ENCODE data around the gene BFSP2.

Gene BFSP2

DNA sequence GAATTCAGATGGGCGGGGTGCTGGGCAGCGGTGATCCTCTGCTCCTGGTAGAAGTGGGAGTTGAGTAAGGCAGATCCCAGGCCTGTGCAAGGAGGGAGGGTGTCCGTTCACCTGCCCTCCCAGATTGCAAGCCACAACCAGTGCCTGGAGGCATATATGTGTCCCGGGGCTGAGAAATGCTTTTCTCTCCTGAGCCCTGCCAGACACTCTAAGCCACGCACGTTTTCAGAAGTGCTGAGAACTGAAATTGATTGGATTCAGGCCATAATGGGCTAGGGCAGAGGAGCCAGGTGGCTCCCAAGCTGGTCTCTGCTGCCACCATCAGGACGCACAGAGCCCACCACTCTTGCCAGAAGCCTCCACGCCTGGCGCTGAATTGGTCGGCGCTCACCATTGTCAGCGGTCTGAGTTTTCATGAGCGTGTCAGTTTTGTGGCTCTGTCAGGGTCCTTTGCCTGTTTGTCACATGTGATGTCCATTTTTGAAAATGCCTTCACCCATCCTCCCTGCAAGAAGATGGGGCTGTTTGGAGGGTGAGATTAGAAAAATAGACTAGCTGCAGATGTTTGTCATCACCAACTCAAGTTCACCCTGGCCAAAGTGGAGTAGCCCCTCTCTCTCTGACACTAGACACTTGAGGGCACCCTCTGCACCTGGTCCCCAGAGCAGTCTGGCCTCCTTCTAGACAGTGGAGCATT, 15.4 kb upstream of the BFSP2 start:
- CTCF ChIA-PET: interaction anchor here (0.7 to 24.0 kb wide), 13 partner anchors 8 to 661 kb away, joined by 3 to 297 read pairs (median 3); partner anchors contain the start of gene TMEM108
- H3K4me3 ChIP-seq (ENCODE audit: low read depth, low read length): no peak overlapping the region
- peak; percentile 89 for TF ChIP-seq CTCF (IDR thresholded peaks at IDR 0.05; ENCODE audit: insufficient read depth, low read length, missing control alignments)
- POLR2A ChIA-PET: no interaction called here
- DNase-seq (ENCODE audit: low read depth, low spot score): no peak

DNA sequence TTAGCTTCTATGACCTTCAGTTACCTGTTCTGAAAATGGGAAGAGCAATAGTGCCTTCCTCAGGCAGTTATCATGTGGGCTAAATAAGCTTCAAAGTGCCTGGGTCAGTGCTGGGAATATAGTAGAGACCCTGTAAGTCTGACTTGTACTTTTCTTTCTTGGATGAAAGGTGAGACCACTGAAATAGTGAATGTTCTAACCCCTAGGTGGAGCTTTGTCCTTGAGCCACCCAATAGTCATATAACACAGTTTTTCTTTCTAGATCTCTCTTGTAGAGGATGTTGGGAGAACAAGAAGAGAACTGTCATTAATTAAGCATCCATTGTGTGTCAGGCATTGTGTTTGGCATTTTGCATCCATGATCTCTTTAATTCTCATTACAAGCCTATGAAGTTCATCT, 13.0 kb upstream of the BFSP2 start:
- DNase-seq (ENCODE audit: low read depth, low spot score): no peak

GRCh38 chr3:133387341-133387740, 12.5 kb upstream of the BFSP2 start:
- ChIA-PET POLR2A (no interaction called here), CTCF (interaction anchor here (0.5 to 24.0 kb wide), 9 partner anchors 8 to 661 kb away, joined by 3 to 297 read pairs (median 4); partner anchors contain the start of gene TMEM108)
- H3K4me3 ChIP-seq (ENCODE audit: low read depth, low read length): no peak overlapping the region
- TF ChIP-seq CTCF (IDR thresholded peaks at IDR 0.05; ENCODE audit: insufficient read depth, low read length, missing control alignments): no peak
- DNase-seq (ENCODE audit: low read depth, low spot score): no peak

More for the DNA sequence above, 13.0 kb upstream of the BFSP2 start:
- ChIA-PET CTCF (interaction anchor here (0.8 to 24.0 kb wide), 8 partner anchors 9 to 660 kb away, joined by 3 to 297 read pairs (median 4); partner anchors contain the start of gene TMEM108), POLR2A (no interaction called here)
- TF ChIP-seq CTCF (IDR thresholded peaks at IDR 0.05; ENCODE audit: insufficient read depth, low read length, missing control alignments): no peak
- H3K4me3 ChIP-seq (ENCODE audit: low read depth, low read length): no peak overlapping the region

- no peak for DNase-seq (ENCODE audit: low read depth, low spot score)
- ChIA-PET POLR2A (no interaction called here), CTCF (interaction anchor here (0.7 to 24.0 kb wide), 4 partner anchors 8 to 661 kb away, joined by 3 to 297 read pairs (median 14); partner anchors contain the start of gene TMEM108)
- H3K4me3 ChIP-seq (ENCODE audit: low read depth, low read length): no peak overlapping the region
- no peak for TF ChIP-seq CTCF (IDR thresholded peaks at IDR 0.05; ENCODE audit: insufficient read depth, low read length, missing control alignments)
Observed at GRCh38 chr3:133388696-133389395, 11.0 kb upstream of the BFSP2 start.

DNA sequence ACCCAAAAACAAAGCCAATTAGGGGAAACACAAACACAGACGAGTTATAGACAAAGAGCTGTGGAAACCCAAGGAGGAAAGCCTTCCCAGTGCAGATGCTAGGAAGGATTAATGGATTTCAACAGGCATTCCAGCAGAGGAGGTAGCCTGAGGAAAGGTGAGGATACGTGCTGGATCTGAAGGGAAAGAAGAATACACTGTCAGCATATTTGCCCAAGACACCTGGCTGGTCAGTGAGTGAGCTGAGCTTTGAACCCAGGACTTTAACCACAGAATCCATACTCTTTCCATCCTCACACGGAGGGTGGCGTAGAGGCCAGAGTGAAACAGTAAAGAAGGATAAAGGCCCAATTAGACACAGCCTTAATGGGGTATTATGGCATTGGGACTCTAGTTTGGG, 9.1 kb upstream of the BFSP2 start:
- no peak overlapping the region for H3K4me3 ChIP-seq (ENCODE audit: low read depth, low read length)
- CTCF ChIA-PET: interaction anchor here (0.9 to 24.0 kb wide), 5 partner anchors 8 to 664 kb away, joined by 3 to 297 read pairs (median 6); partner anchors contain the start of gene TMEM108
- TF ChIP-seq CTCF (IDR thresholded peaks at IDR 0.05; ENCODE audit: insufficient read depth, low read length, missing control alignments): no peak
- DNase-seq (ENCODE audit: low read depth, low spot score): no peak
- POLR2A ChIA-PET: no interaction called here

DNA sequence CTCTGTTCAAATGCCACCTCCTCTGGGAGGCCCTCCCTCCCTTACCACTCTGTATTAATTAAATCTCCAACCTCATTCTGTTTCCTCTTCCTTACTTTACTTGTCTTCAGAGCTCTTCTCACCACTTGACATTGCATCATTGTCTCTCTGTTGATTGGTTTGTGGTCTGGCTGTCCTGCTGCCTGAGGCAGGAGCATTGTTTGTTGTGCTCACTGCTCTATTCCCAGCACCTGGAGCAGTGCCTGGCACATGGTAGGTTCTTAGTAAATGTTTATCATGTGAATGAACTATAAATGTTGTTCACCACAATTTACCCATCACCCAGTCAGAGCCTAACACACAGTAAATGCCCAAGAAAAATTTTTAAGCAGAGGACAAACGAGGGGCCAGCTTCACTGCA, 6.7 kb upstream of the BFSP2 start:
- POLR2A ChIA-PET: no interaction called here
- DNase-seq (ENCODE audit: low read depth, low spot score): no peak

More for the DNA sequence above, 6.7 kb upstream of the BFSP2 start:
- CTCF ChIA-PET: interaction anchor here (0.6 to 24.0 kb wide), 4 partner anchors 9 to 667 kb away, joined by 3 to 297 read pairs (median 4); partner anchors contain the start of gene TMEM108
- no peak for TF ChIP-seq CTCF (IDR thresholded peaks at IDR 0.05; ENCODE audit: insufficient read depth, low read length, missing control alignments)
- H3K4me3 ChIP-seq (ENCODE audit: low read depth, low read length): no peak overlapping the region
